Cardiac ventricle fibroblast (primary cell): ENCODE results near the gene C1orf210. TPM values are rescaled to one million over a fixed set of nuclear protein-coding genes. Genes with fewer than 3 reads are reported as not detected.

Experiments used
- total RNA-seq: library from RNA; depleted of rRNA; stranded (reverse); fragments of >200 nt; gene quantifications from 2 replicates; pipeline ENCODE4 v1.2.3, GENCODE V29; 2015

The C1orf210 gene
- not detected in 2 replicates for total RNA-seq

GRCh38 chr1:43285269-43285990 lies at the start of gene C1orf210:
Gene C1orf210 (minus strand): TSS chr1:43285581. CDS start chr1:43283270, 2,311 bp downstream.

GRCh38 chr1:43300378-43301094 lies 15.2 kb upstream of the C1orf210 start, which contains the start of gene TIE1:
Gene TIE1 (plus strand): TSS chr1:43300982. CDS start chr1:43301072, 90 bp downstream.

GRCh38 chr1:43269627-43270375 lies 15.6 kb downstream of the C1orf210 start, which contains the start of gene TMEM125:
Gene TMEM125 (plus strand): TSS chr1:43269983. CDS start chr1:43272723, 2,740 bp downstream.

Other genes with a start within 250 kb of the C1orf210 start
- gene EBNA1BP2, start 113.3 kb downstream of the C1orf210 start, total RNA-seq, result 51.5 and 52.3 TPM in 2 replicates
- gene CFAP57, start 113.3 kb downstream of the C1orf210 start, total RNA-seq, result 0.50 and 0.59 TPM in 2 replicates
- gene TMEM125, start 15.6 kb downstream of the C1orf210 start, total RNA-seq, result not detected in 2 replicates
- gene TIE1, start 15.4 kb upstream of the C1orf210 start, total RNA-seq, result 3.3 and 5.5 TPM in 2 replicates
- not detected in 2 replicates for gene MPL, start 52.2 kb upstream of the C1orf210 start, total RNA-seq
- gene CDC20, start 73.4 kb upstream of the C1orf210 start, total RNA-seq, result 5.3 and 6.1 TPM in 2 replicates
- 33.8 and 52.2 TPM in 2 replicates for gene ELOVL1, start 82.4 kb upstream of the C1orf210 start, total RNA-seq
- 28.6 and 44.9 TPM in 2 replicates for gene MED8, start 104.2 kb upstream of the C1orf210 start, total RNA-seq
- 14.7 and 17.2 TPM in 2 replicates for gene SZT2, start 104.3 kb upstream of the C1orf210 start, total RNA-seq
- 7.5 and 9.1 TPM in 2 replicates for gene HYI, start 168.3 kb upstream of the C1orf210 start, total RNA-seq
- gene PTPRF, start 245.3 kb upstream of the C1orf210 start, total RNA-seq, result 9.0 and 9.3 TPM in 2 replicates